SK-N-SH (cell line): Measurements from ENCODE around the gene ARHGEF37.

ENCODE experiments used
- CTCF ChIP-seq: fragments of 200-600 bp; sonication (generic); IDR thresholded peaks from 2 replicates; pipeline ENCODE4 v1.6.1; 2017; ENCODE audit warnings: antibody characterized with exemption, mild to moderate bottlenecking, moderate library complexity
- EP300 ChIP-seq, 2 experiments: IDR thresholded peaks; 2 replicates each; pipeline versions ENCODE4 v1.4.0 to v1.6.1; 2012; ENCODE audit warnings: borderline replicate concordance in 1 of 2, low read depth in 1 of 2, low read length in 1 of 2
- RAD21 ChIP-seq: IDR thresholded peaks from 2 replicates; pipeline ENCODE4 v1.6.1; 2012; ENCODE audit warnings: mild to moderate bottlenecking, low read length
- YY1 ChIP-seq: IDR thresholded peaks from 2 replicates; pipeline ENCODE4 v1.4.0; 2012; ENCODE audit warnings: low read depth, mild to moderate bottlenecking
- ZBTB33 ChIP-seq: IDR thresholded peaks from 2 replicates; pipeline ENCODE4 v1.4.0; 2012; ENCODE audit warnings: low read depth, borderline replicate concordance

DNA sequence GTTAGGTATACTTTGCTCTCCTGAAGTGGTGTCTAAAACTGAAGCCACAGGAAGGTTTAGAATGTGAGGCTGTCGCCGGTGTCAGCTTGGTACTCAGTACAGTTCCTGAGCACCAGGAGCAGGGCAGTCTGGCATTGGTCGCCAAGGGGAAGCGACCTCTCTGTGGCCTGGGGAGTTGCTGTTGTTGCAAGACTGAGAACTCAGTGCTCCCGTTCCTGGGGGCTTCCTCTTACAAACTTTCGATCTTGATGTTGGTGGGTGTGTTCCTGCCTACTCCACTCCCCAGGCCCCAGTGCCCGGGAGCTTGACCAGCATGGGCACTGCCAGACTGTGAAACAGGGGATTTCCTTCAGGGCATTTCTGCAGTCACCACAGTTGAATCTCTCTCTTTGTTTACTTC is 96.4 kb downstream of the ARHGEF37 start:
- no peak for TF ChIP-seq YY1
- TF ChIP-seq ZBTB33, result no peak
- no peak for TF ChIP-seq RAD21
- no peak for TF ChIP-seq CTCF
- no peak for TF ChIP-seq EP300 (IDR thresholded peaks at IDR 0.05; ENCODE audit: borderline replicate concordance in 1 of 2, low read depth in 1 of 2, low read length in 1 of 2)
